CD8-positive, alpha-beta memory T cell (primary cell): Measurements from ENCODE around the gene NR6A1. TPM values are rescaled to one million over a fixed set of nuclear protein-coding genes. Genes with fewer than 3 reads are reported as not detected.
"Not testable (repeated sequence)": the region's sequence is repeated elsewhere in the genome, so short reads cannot be mapped to it uniquely, and the experiment has no call there.

ENCODE experiments used
- CTCF ChIA-PET: fragments of 350-600 bp; sonication (Branson Sonifier 250); formaldehyde crosslinking; loops from one replicate; lab custom pipeline; 2021; ENCODE audit warnings: antibody characterized with exemption; lab: Charles Lee
- POLR2A ChIA-PET: fragments of 350-600 bp; sonication (Branson Sonifier 250); formaldehyde crosslinking; loops from one replicate; lab custom pipeline; 2021; ENCODE audit warnings: antibody characterized with exemption; lab: Charles Lee
- DNase-seq, 5 donors: peaks; one replicate each; pipeline versions ENCODE4 v3.0.0 to v3.0.0-alpha.2; 2020 to 2022; ENCODE audit warnings: mixed read lengths in 1 of 5
- H3K27ac ChIP-seq: one replicate; pipeline ENCODE4 v1.7.0; 2013; ENCODE audit warnings: low read depth, mild to moderate bottlenecking, low read length, moderate library complexity
- H3K27me3 ChIP-seq: 2 replicates; pipeline ENCODE4 v1.7.0; 2013; ENCODE audit warnings: low read length, mild to moderate bottlenecking; ENCODE audit not compliant: insufficient read depth, poor library complexity, severe bottlenecking
- H3K36me3 ChIP-seq: 2 replicates; pipeline ENCODE4 v1.7.0; 2013; ENCODE audit warnings: mild to moderate bottlenecking, low read length, moderate library complexity; ENCODE audit not compliant: insufficient read depth
- H3K4me1 ChIP-seq: 2 replicates; pipeline ENCODE4 v1.7.0; 2013; ENCODE audit warnings: mild to moderate bottlenecking, low read length, moderate library complexity; ENCODE audit not compliant: insufficient read depth
- H3K4me3 ChIP-seq: 2 replicates; pipeline ENCODE4 v1.7.0; 2013; ENCODE audit warnings: mild to moderate bottlenecking, low read length
- H3K9me3 ChIP-seq: 2 replicates; pipeline ENCODE4 v1.7.0; 2013; ENCODE audit warnings: mild to moderate bottlenecking, low read length
- H3K27ac Mint-ChIP-seq, 8 donors: one replicate each; pipeline ENCODE4 v1.8.0; 2020 to 2021; ENCODE audit warnings: mixed read lengths in 8 of 8, mild to moderate bottlenecking in 6 of 8, inconsistent platforms in 3 of 8, moderate library complexity in 3 of 8
- H3K27me3 Mint-ChIP-seq, 2 donors: one replicate each; pipeline ENCODE4 v1.8.0; 2020 to 2021; ENCODE audit warnings: mixed read lengths in 2 of 2, mild to moderate bottlenecking in 1 of 2, moderate library complexity in 1 of 2
- H3K36me3 Mint-ChIP-seq, 3 donors: one replicate each; pipeline ENCODE4 v1.8.0; 2020 to 2021; ENCODE audit warnings: mixed read lengths in 3 of 3, inconsistent platforms in 1 of 3, mild to moderate bottlenecking in 1 of 3
- H3K4me1 Mint-ChIP-seq, 3 donors: one replicate each; pipeline ENCODE4 v1.8.0; 2020 to 2021; ENCODE audit warnings: mixed read lengths in 3 of 3, inconsistent platforms in 1 of 3, mild to moderate bottlenecking in 1 of 3
- H3K4me3 Mint-ChIP-seq, 7 donors: one replicate each; pipeline ENCODE4 v1.8.0; 2020 to 2021; ENCODE audit warnings: mixed read lengths in 7 of 7, mild to moderate bottlenecking in 6 of 7, moderate library complexity in 4 of 7, inconsistent platforms in 2 of 7
- H3K9me3 Mint-ChIP-seq, 5 donors: one replicate each; pipeline ENCODE4 v1.8.0; 2020 to 2022; ENCODE audit warnings: mixed read lengths in 5 of 5, mild to moderate bottlenecking in 3 of 5, moderate library complexity in 2 of 5, inconsistent platforms in 1 of 5
- polyA plus RNA-seq: library from polyadenylated mRNA; unstranded; fragments of 300-500 nt; fragmentation: Illumina TruSeq; gene quantifications from one replicate; pipeline ENCODE4 v1.2.3, GENCODE V29; 2021
- total RNA-seq, 2 experiments: library from RNA; stranded (reverse); gene quantifications; one replicate each; pipeline ENCODE4 v1.2.3, GENCODE V29; 2021

Gene NR6A1
- total and polyA plus RNA-seq, 3 experiments from 2014 or later = 2.4 to 3.0 TPM; not detected in 1

- Mint-ChIP-seq H3K36me3 (no peaks in the 10 kb centered on the region), H3K27me3 (peaks cover 12 to 31% of the 10 kb centered on the region in 2 donors), H3K4me1 (no peaks in the 10 kb centered on the region), H3K27ac (no peak overlapping the region), H3K4me3 (no peak overlapping the region), H3K9me3 (no peaks in the 10 kb centered on the region)
- no peak for DNase-seq
- POLR2A ChIA-PET = no interaction called here
- Histone ChIP-seq H3K4me1 (no peaks in the 10 kb centered on the region), H3K27ac (no peak overlapping the region), H3K4me3 (no peak overlapping the region), H3K9me3 (no peaks in the 10 kb centered on the region), H3K36me3 (no peaks in the 10 kb centered on the region), H3K27me3 (no peaks in the 10 kb centered on the region)
- CTCF ChIA-PET = no interaction called here
Observed at GRCh38 chr9:124735121-124735520, 36.0 kb downstream of the NR6A1 start.

GRCh38 chr9:124734741-124735083, 36.4 kb downstream of the NR6A1 start:
- H3K27ac Mint-ChIP-seq, H3K9me3 ChIP-seq, CTCF ChIA-PET, H3K27me3 ChIP-seq, POLR2A ChIA-PET, H3K4me3 ChIP-seq, H3K9me3 Mint-ChIP-seq, H3K4me1 ChIP-seq, DNase-seq, H3K36me3 Mint-ChIP-seq, H3K4me1 Mint-ChIP-seq, H3K4me3 Mint-ChIP-seq, H3K36me3 ChIP-seq, H3K27ac ChIP-seq: not testable (repeated sequence)
- H3K27me3 Mint-ChIP-seq = peaks cover 14 to 32% of the 10 kb centered on the region in 2 donors

GRCh38 chr9:124733964-124734740, 37.0 kb downstream of the NR6A1 start:
- ChIA-PET POLR2A (no interaction called here), CTCF (no interaction called here)
- Histone ChIP-seq H3K4me3 (no peak overlapping the region), H3K27ac (no peak overlapping the region), H3K9me3 (no peaks in the 10 kb centered on the region), H3K27me3 (no peaks in the 10 kb centered on the region), H3K36me3 (no peaks in the 10 kb centered on the region), H3K4me1 (no peaks in the 10 kb centered on the region)
- Mint-ChIP-seq H3K4me3 (no peak overlapping the region), H3K27me3 (peaks cover 14 to 32% of the 10 kb centered on the region in 2 donors), H3K27ac (no peak overlapping the region), H3K4me1 (no peaks in the 10 kb centered on the region), H3K36me3 (no peaks in the 10 kb centered on the region), H3K9me3 (no peaks in the 10 kb centered on the region)
- no peak for DNase-seq

GRCh38 chr9:124730772-124731171, 40.3 kb downstream of the NR6A1 start:
- no peak for DNase-seq
- CTCF ChIA-PET = no interaction called here
- no peaks in the 10 kb centered on the region for H3K4me1 ChIP-seq

GRCh38 chr9:124726886-124727285, 44.2 kb downstream of the NR6A1 start:
- Histone ChIP-seq H3K27me3 (no peaks in the 10 kb centered on the region), H3K4me3 (no peak overlapping the region), H3K9me3 (no peaks in the 10 kb centered on the region), H3K27ac (no peak overlapping the region), H3K4me1 (no peaks in the 10 kb centered on the region), H3K36me3 (no peaks in the 10 kb centered on the region)
- Mint-ChIP-seq H3K9me3 (no peaks in the 10 kb centered on the region), H3K4me3 (no peak overlapping the region), H3K4me1 (no peaks in the 10 kb centered on the region), H3K27me3 (peaks cover 9 to 13% of the 10 kb centered on the region in 2 donors), H3K36me3 (no peaks in the 10 kb centered on the region), H3K27ac (no peak overlapping the region)
- ChIA-PET CTCF (no interaction called here), POLR2A (no interaction called here)
- no peak for DNase-seq

More at GRCh38 chr9:124730772-124731171, 40.3 kb downstream of the NR6A1 start:
- no peak overlapping the region for H3K27ac ChIP-seq
- H3K4me1 Mint-ChIP-seq = no peaks in the 10 kb centered on the region
- H3K27me3 Mint-ChIP-seq = peaks cover 12 to 26% of the 10 kb centered on the region in 2 donors
- H3K9me3 Mint-ChIP-seq = no peaks in the 10 kb centered on the region
- no peaks in the 10 kb centered on the region for H3K27me3 ChIP-seq
- no peaks in the 10 kb centered on the region for H3K36me3 Mint-ChIP-seq
- no peaks in the 10 kb centered on the region for H3K9me3 ChIP-seq
- no peaks in the 10 kb centered on the region for H3K36me3 ChIP-seq
- POLR2A ChIA-PET = no interaction called here
- H3K4me3 Mint-ChIP-seq = no peak overlapping the region
- no peak overlapping the region for H3K27ac Mint-ChIP-seq
- H3K4me3 ChIP-seq = no peak overlapping the region

GRCh38 chr9:124725068-124725452, 46.1 kb downstream of the NR6A1 start:
- no peak for DNase-seq
- ChIA-PET POLR2A (no interaction called here), CTCF (no interaction called here)
- Histone ChIP-seq H3K36me3 (no peaks in the 10 kb centered on the region), H3K27me3 (no peaks in the 10 kb centered on the region), H3K27ac (no peak overlapping the region), H3K4me1 (no peaks in the 10 kb centered on the region), H3K9me3 (no peaks in the 10 kb centered on the region), H3K4me3 (no peak overlapping the region)
- no peaks in the 10 kb centered on the region for H3K9me3 Mint-ChIP-seq
- no peaks in the 10 kb centered on the region for H3K4me1 Mint-ChIP-seq
- H3K4me3 Mint-ChIP-seq = no peak overlapping the region
- H3K27ac Mint-ChIP-seq = no peak overlapping the region
- H3K27me3 Mint-ChIP-seq = peaks cover 1 to 5% of the 10 kb centered on the region in 2 donors
- H3K36me3 Mint-ChIP-seq = no peaks in the 10 kb centered on the region

DNA sequence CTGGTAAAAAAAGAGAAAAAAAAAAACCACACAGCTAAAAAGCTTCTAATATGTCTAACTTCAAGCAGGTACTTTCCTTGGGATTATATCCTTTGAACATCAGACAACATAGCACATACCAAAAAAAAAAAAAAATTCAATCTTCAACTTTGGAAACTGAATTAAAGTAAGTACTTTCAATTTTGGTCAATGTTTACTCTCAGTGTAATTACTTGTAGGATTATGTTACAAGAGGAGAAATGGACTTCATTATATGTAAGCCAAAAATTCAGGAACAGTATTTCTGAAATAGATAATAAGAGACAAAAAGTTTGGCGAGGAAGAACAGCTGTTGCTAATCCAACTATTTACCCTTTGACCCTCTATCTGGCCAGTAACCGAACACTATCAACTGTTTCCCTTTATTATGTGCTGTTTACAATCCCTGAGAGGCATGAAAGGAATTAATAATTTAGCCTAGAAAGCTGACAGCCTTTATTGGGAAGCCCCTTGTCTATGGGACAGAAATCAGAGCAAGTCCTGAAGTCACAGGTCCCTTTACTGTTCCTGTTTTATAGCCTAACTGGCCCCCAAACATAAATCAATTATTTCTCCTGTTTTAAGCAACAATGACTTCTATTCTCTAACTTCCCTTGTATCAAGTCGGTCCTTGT, 46.6 kb downstream of the NR6A1 start:
- H3K9me3 Mint-ChIP-seq = no peaks in the 10 kb centered on the region
- Histone ChIP-seq H3K9me3 (no peaks in the 10 kb centered on the region), H3K4me1 (no peaks in the 10 kb centered on the region), H3K4me3 (no peak overlapping the region), H3K27ac (no peak overlapping the region), H3K27me3 (no peaks in the 10 kb centered on the region), H3K36me3 (no peaks in the 10 kb centered on the region)
- POLR2A ChIA-PET = no interaction called here
- no peaks in the 10 kb centered on the region for H3K4me1 Mint-ChIP-seq
- DNase-seq = no peak
- H3K4me3 Mint-ChIP-seq = no peak overlapping the region
- no peak overlapping the region for H3K27ac Mint-ChIP-seq
- H3K36me3 Mint-ChIP-seq = no peaks in the 10 kb centered on the region
- CTCF ChIA-PET = no interaction called here
- H3K27me3 Mint-ChIP-seq = peaks cover 0 to 5% of the 10 kb centered on the region in 2 donors

GRCh38 chr9:124723352-124723751, 47.8 kb downstream of the NR6A1 start:
- DNase-seq = no peak
- H3K36me3 Mint-ChIP-seq = no peaks in the 10 kb centered on the region

More at GRCh38 chr9:124723352-124723751, 47.8 kb downstream of the NR6A1 start:
- no peak overlapping the region for H3K4me3 ChIP-seq
- Mint-ChIP-seq H3K4me1 (no peaks in the 10 kb centered on the region), H3K27ac (no peak overlapping the region), H3K9me3 (no peaks in the 10 kb centered on the region), H3K27me3 (peaks cover 0 to 7% of the 10 kb centered on the region in 2 donors), H3K4me3 (no peak overlapping the region)
- ChIA-PET POLR2A (interaction anchor here (0.6 kb wide), 1 partner anchor 11 kb away, joined by 3 read pairs; no protein-coding TSS in a partner anchor), CTCF (no interaction called here)
- H3K36me3 ChIP-seq = no peaks in the 10 kb centered on the region
- no peaks in the 10 kb centered on the region for H3K27me3 ChIP-seq
- H3K9me3 ChIP-seq = no peaks in the 10 kb centered on the region
- no peaks in the 10 kb centered on the region for H3K4me1 ChIP-seq
- H3K27ac ChIP-seq = no peak overlapping the region
